CD14-positive monocyte (primary cell): ENCODE results near the gene SHQ1. TPM values are rescaled to one million over a fixed set of nuclear protein-coding genes. Genes with fewer than 3 reads are reported as not detected.

Experiments used
- DNase-seq, 3 donors: peaks; one replicate each; pipeline ENCODE4 v3.0.0-alpha.2; 2011 to 2022
- H2AFZ ChIP-seq: 2 replicates; pipeline ENCODE4 v1.6.0; 2012; ENCODE audit warnings: mild to moderate bottlenecking, low read depth, low read length, inconsistent platforms; ENCODE audit not compliant: insufficient read depth, poor library complexity, severe bottlenecking
- H3K27ac ChIP-seq, 2 donors: 1 replicate in 1 of 2; 2 replicates in 1 of 2; pipeline ENCODE4 v1.5.1; 2012 to 2013; ENCODE audit warnings: low read length in 2 of 2, control low read depth in 1 of 2, inconsistent platforms in 1 of 2, low read depth in 1 of 2, mild to moderate bottlenecking in 1 of 2
- H3K27me3 ChIP-seq, 2 donors: one replicate each; pipeline versions ENCODE4 v1.6.0 to v1.6.1; 2011 to 2013; ENCODE audit warnings: low read length in 2 of 2; ENCODE audit not compliant: control insufficient read depth in 2 of 2, insufficient read depth in 2 of 2
- H3K36me3 ChIP-seq, 2 donors: replicated peaks in 1 of 2; 1 replicate in 1 of 2; 2 replicates in 1 of 2; pipeline versions ENCODE4 v1.5.1 to v1.6.1; 2012 to 2013; ENCODE audit warnings: low read length in 2 of 2, control low read depth in 1 of 2, inconsistent platforms in 1 of 2, mild to moderate bottlenecking in 1 of 2; ENCODE audit not compliant: insufficient read depth in 2 of 2, control insufficient read depth in 1 of 2
- H3K4me1 ChIP-seq, 2 donors: 1 replicate in 1 of 2; 2 replicates in 1 of 2; pipeline versions ENCODE4 v1.5.1 to v1.6.1; 2012 to 2013; ENCODE audit warnings: low read length in 2 of 2, control low read depth in 1 of 2, inconsistent platforms in 1 of 2, mild to moderate bottlenecking in 1 of 2, moderate library complexity in 1 of 2; ENCODE audit not compliant: insufficient read depth in 2 of 2, control insufficient read depth in 1 of 2
- H3K4me2 ChIP-seq: replicated peaks from 2 replicates; pipeline ENCODE3; 2012; ENCODE audit warnings: low read length, moderate library complexity, mild to moderate bottlenecking; ENCODE audit not compliant: poor library complexity, severe bottlenecking; ENCODE audit errors: extremely low read depth
- H3K4me3 ChIP-seq, 3 experiments: fragments of 200-600 bp in 1 of 3; sonication (generic) in 1 of 3; replicated peaks in 1 of 3; 1 replicate in 2 of 3; 2 replicates in 1 of 3; pipeline ENCODE4 v1.5.1; 2011 to 2013; ENCODE audit warnings: low read length in 3 of 3, mild to moderate bottlenecking in 3 of 3, control low read depth in 2 of 3, low read depth in 2 of 3, inconsistent platforms in 1 of 3, moderate library complexity in 1 of 3
- H3K79me2 ChIP-seq: 2 replicates; pipeline ENCODE4 v1.6.0; 2012; ENCODE audit warnings: mild to moderate bottlenecking, control low read depth, inconsistent platforms, low read length, moderate library complexity; ENCODE audit not compliant: insufficient read depth
- H3K9ac ChIP-seq: 2 replicates; pipeline ENCODE4 v1.6.0; 2017; ENCODE audit warnings: low read length, mild to moderate bottlenecking; ENCODE audit not compliant: insufficient read depth, poor library complexity, severe bottlenecking
- H3K9me3 ChIP-seq, 2 donors: replicated peaks in 1 of 2; 1 replicate in 1 of 2; 2 replicates in 1 of 2; pipeline versions ENCODE4 v1.5.1 to v1.6.1; 2012 to 2013; ENCODE audit warnings: low read length in 2 of 2, control low read depth in 1 of 2; ENCODE audit not compliant: control insufficient read depth in 1 of 2, insufficient read depth in 1 of 2
- H4K20me1 ChIP-seq: 2 replicates; pipeline ENCODE4 v1.6.0; 2012; ENCODE audit warnings: mild to moderate bottlenecking, low read length, control low read depth, moderate library complexity; ENCODE audit not compliant: insufficient read depth
- H3K27ac Mint-ChIP-seq, 7 donors: one replicate each; pipeline ENCODE4 v1.8.0; 2020; ENCODE audit warnings: mild to moderate bottlenecking in 7 of 7, mixed read lengths in 7 of 7, moderate library complexity in 6 of 7, inconsistent platforms in 2 of 7
- H3K27me3 Mint-ChIP-seq, 3 donors: one replicate each; pipeline ENCODE4 v1.8.0; 2021 to 2022; ENCODE audit warnings: low read depth in 3 of 3, mild to moderate bottlenecking in 3 of 3, mixed read lengths in 3 of 3, moderate library complexity in 3 of 3, inconsistent platforms in 1 of 3
- H3K36me3 Mint-ChIP-seq, 2 donors: one replicate each; pipeline ENCODE4 v1.8.0; 2020; ENCODE audit warnings: mixed read lengths in 2 of 2, inconsistent platforms in 1 of 2, mild to moderate bottlenecking in 1 of 2
- H3K4me1 Mint-ChIP-seq: one replicate; pipeline ENCODE4 v1.8.0; 2020; ENCODE audit warnings: mild to moderate bottlenecking, mixed read lengths
- H3K4me3 Mint-ChIP-seq, 2 donors: one replicate each; pipeline ENCODE4 v1.8.0; 2020; ENCODE audit warnings: mild to moderate bottlenecking in 2 of 2, mixed read lengths in 2 of 2, moderate library complexity in 1 of 2
- H3K9me3 Mint-ChIP-seq, 7 donors: one replicate each; pipeline ENCODE4 v1.8.0; 2020 to 2022; ENCODE audit warnings: mixed read lengths in 7 of 7, mild to moderate bottlenecking in 6 of 7, moderate library complexity in 6 of 7, inconsistent platforms in 2 of 7
- CTCF ChIP-seq: fragments of 200-600 bp; IDR thresholded peaks from one replicate; pipeline ENCODE4 v1.8.0; 2022; ENCODE audit warnings: antibody characterized with exemption, mild to moderate bottlenecking
- WGBS: methylation state at CpG from one replicate; pipeline ENCODE4 v1.1.5; 2013; ENCODE audit warnings: missing lambda C conversion rate; ENCODE audit not compliant: insufficient coverage; 5-methylcytosine and 5-hydroxymethylcytosine counted together
- intact Hi-C, 2 donors: fragments of 100-400 bp; cut with micrococcal nuclease; formaldehyde crosslinking; loops; one replicate each; pipeline versions ENCODE4 v1.15.0 to v1.15.1; 2023
- polyA plus RNA-seq, 3 donors: library from polyadenylated mRNA; depleted of rRNA in 1 of 3; unstranded in 2 of 3; stranded (reverse) in 1 of 3; fragments of 300-500 nt in 2 of 3; fragments of >200 nt in 1 of 3; fragmentation: Illumina TruSeq in 2 of 3; gene quantifications; 1 replicate in 2 of 3; 2 replicates in 1 of 3; pipeline ENCODE4 v1.2.3, GENCODE V29; 2012 to 2021

The SHQ1 gene
- polyA plus RNA-seq, 3 donors = 3.5 to 31.6 (median 8.2) TPM

- peaks cover 19 to 28% of the 10 kb centered on the region in 2 donors for H3K36me3 ChIP-seq
- H3K36me3 Mint-ChIP-seq = peaks cover 29 to 36% of the 10 kb centered on the region in 2 donors
- intact Hi-C loops = loop anchor here (10.0 kb wide), 2 partner anchors 210 to 1120 kb away; partner anchors contain the start of gene EIF4E3 (in 1 of the 2)
- peaks cover 0 to 2% (median 0%) of the 10 kb centered on the region in 3 donors for H3K27me3 Mint-ChIP-seq
- no peak overlapping the region for H3K4me2 ChIP-seq
- TF ChIP-seq CTCF = no peak
- H3K4me3 Mint-ChIP-seq = no peak overlapping the region
- no peaks in the 10 kb centered on the region for H3K9me3 ChIP-seq
- WGBS = no CpG with 5 or more reads among the region's 1 CpG
- no peak overlapping the region for H3K27ac Mint-ChIP-seq
- H3K4me3 ChIP-seq = no peak overlapping the region
- H3K9ac ChIP-seq = no peak overlapping the region
- H3K79me2 ChIP-seq = peaks cover 23% of the 10 kb centered on the region
- H3K9me3 Mint-ChIP-seq = no peaks in the 10 kb centered on the region
- H4K20me1 ChIP-seq = no peaks in the 10 kb centered on the region
- H3K27ac ChIP-seq = no peak overlapping the region
- peaks cover 35% of the 10 kb centered on the region for H3K4me1 Mint-ChIP-seq
- H3K4me1 ChIP-seq = peaks cover 21 to 25% of the 10 kb centered on the region in 2 donors
- H3K27me3 ChIP-seq = no peaks in the 10 kb centered on the region
- peak in 1 of 3 donors; percentile 11 for DNase-seq
- H2AFZ ChIP-seq = no peak overlapping the region
Measured at GRCh38 chr3:72844436-72844993, 3.7 kb downstream of the SHQ1 start.

GRCh38 chr3:72839057-72839456, 9.2 kb downstream of the SHQ1 start:
- H3K27me3 ChIP-seq = no peaks in the 10 kb centered on the region
- H3K9me3 ChIP-seq = no peaks in the 10 kb centered on the region
- H3K9ac ChIP-seq = no peak overlapping the region
- H3K27ac ChIP-seq = no peak overlapping the region
- H2AFZ ChIP-seq = no peak overlapping the region
- H3K79me2 ChIP-seq = no peaks in the 10 kb centered on the region
- intact Hi-C loops = no loop called here
- H3K4me3 ChIP-seq = no peak overlapping the region
- H3K4me3 Mint-ChIP-seq = no peak overlapping the region
- DNase-seq = no peak
- peaks cover 3% of the 10 kb centered on the region for H3K4me1 Mint-ChIP-seq
- no peak overlapping the region for H3K4me2 ChIP-seq
- H3K9me3 Mint-ChIP-seq = no peaks in the 10 kb centered on the region
- peaks cover 57 to 77% of the 10 kb centered on the region in 2 donors for H3K36me3 ChIP-seq
- no peaks in the 10 kb centered on the region for H4K20me1 ChIP-seq
- H3K27me3 Mint-ChIP-seq = no peaks in the 10 kb centered on the region
- peak overlapping the region in 1 of 7 donors; percentile 5 for H3K27ac Mint-ChIP-seq
- peaks cover 57 to 74% of the 10 kb centered on the region in 2 donors for H3K36me3 Mint-ChIP-seq
- no peaks in the 10 kb centered on the region for H3K4me1 ChIP-seq
- 87% methylated on average over 3 of the region's 3 CpGs for WGBS
- TF ChIP-seq CTCF = no peak
